Ovary (tissue), 9 donors: ENCODE data around the gene NRXN3. TPM values are rescaled to one million over a fixed set of nuclear protein-coding genes. Genes with fewer than 3 reads are reported as not detected.

Experiments
- DNase-seq, 5 donors: peaks; one replicate each; pipeline ENCODE4 v3.0.0-alpha.2; 2019 to 2020
- H3K27ac ChIP-seq, 2 donors: fragments of 200-600 bp; one replicate each; pipeline versions ENCODE4 v1.5.1 to v1.8.0; 2019 to 2022
- H3K27me3 ChIP-seq: fragments of 200-600 bp; one replicate; pipeline ENCODE4 v1.8.0; 2022
- H3K36me3 ChIP-seq: fragments of 200-600 bp; sonication (generic); one replicate; pipeline ENCODE4 v1.5.1; 2019
- H3K4me1 ChIP-seq: one replicate; pipeline ENCODE4 v1.8.1; 2013; ENCODE audit warnings: mild to moderate bottlenecking, moderate library complexity; ENCODE audit not compliant: insufficient read depth
- H3K4me3 ChIP-seq: fragments of 200-600 bp; sonication (generic); one replicate; pipeline ENCODE4 v1.5.1; 2017
- H3K9me3 ChIP-seq, 2 donors: fragments of 200-600 bp in 1 of 2; sonication (generic) in 1 of 2; one replicate each; pipeline versions ENCODE4 v1.5.1 to v1.8.1; 2013 to 2019; ENCODE audit warnings: mild to moderate bottlenecking in 1 of 2, moderate library complexity in 1 of 2
- CTCF ChIP-seq, 3 donors: fragments of 450-650 bp in 2 of 3; fragments of 200-600 bp in 1 of 3; IDR thresholded peaks; one replicate each; pipeline versions ENCODE4 v1.5.1 to v1.8.0; 2016 to 2022; ENCODE audit warnings: antibody characterized with exemption in 3 of 3, mild to moderate bottlenecking in 1 of 3
- EP300 ChIP-seq: sonication (generic); formaldehyde crosslinking; IDR thresholded peaks from one replicate; pipeline ENCODE4 v1.6.1; 2017; ENCODE audit warnings: antibody characterized with exemption
- POLR2A ChIP-seq: fragments of 450-650 bp; IDR thresholded peaks from one replicate; pipeline ENCODE4 v1.6.1; 2017; ENCODE audit warnings: antibody characterized with exemption, mild to moderate bottlenecking, moderate library complexity
- WGBS, 3 donors: extraction: QIAGEN DNeasy Blood & Tissue Kit in 1 of 3; methylation state at CpG; one replicate each; pipeline versions ENCODE4 v1.1.5 to v1.1.7; 2013 to 2017; 5-methylcytosine and 5-hydroxymethylcytosine counted together
- intact Hi-C, 4 donors: fragments of 100-400 bp; cut with DNase I; formaldehyde crosslinking; loops; one replicate each; pipeline versions ENCODE4 v1.11.0 to v1.15.1; 2022 to 2023
- polyA plus RNA-seq, 2 donors: library from polyadenylated mRNA; stranded (reverse); fragments of 200-250 nt in 1 of 2; fragments of 350-450 nt in 1 of 2; fragmentation: Illumina TruSeq in 1 of 2; extraction: RNeasy Lipid Tissue Mini Kit (QIAGEN cat#74804) in 1 of 2; gene quantifications; one replicate each; pipeline ENCODE4 v1.2.3, GENCODE V29; 2013 to 2014
- total RNA-seq, 7 donors: library from RNA; depleted of rRNA in 2 of 7; stranded (reverse); fragments of >200 nt in 2 of 7; fragmentation: NEBNext Ultra II Directional in 3 of 7; extraction: Animal tissue kit (Norgen Biotek cat#: 25700) in 3 of 7; gene quantifications; one replicate each; pipeline versions ENCODE4 v1.1.0 to v1.2.4, GENCODE V29; 2016 to 2023
- donor health status: DM: no; HTN: no; CAD: no; lungs with moderate emphysema.
- donor health status: DM: no; HTN: no; CAD: no.
- donor health status: Bipolar disorder and iron deficiency.
- donor health status: DM: yes; HTN: yes; CAD: no.
- donor health status: DM: no; HTN: no; CAD: no.
- donor health status: DM: yes; HTN: yes; CAD: no.

The NRXN3 gene
- total and polyA plus RNA-seq, 9 donors, result 0.28 to 6.2 (median 0.82) TPM

GRCh38 chr14:79436335-79436734 lies 1266.2 kb downstream of the NRXN3 start:
- H3K36me3 ChIP-seq, result no peaks in the 10 kb centered on the region
- H3K27ac ChIP-seq, result no peak overlapping the region
- intact Hi-C loops, result no loop called here
- no peak for DNase-seq
- H3K9me3 ChIP-seq, result no peaks in the 10 kb centered on the region
- WGBS, 3 donors, result 73 to 78% (median 77%) methylated on average over 1 of the region's 1 CpG
- no peaks in the 10 kb centered on the region for H3K27me3 ChIP-seq
- H3K4me3 ChIP-seq, result no peak overlapping the region
- TF ChIP-seq POLR2A, result no peak
- no peak for TF ChIP-seq EP300
- TF ChIP-seq CTCF (IDR thresholded peaks at IDR 0.05), result no peak
- no peaks in the 10 kb centered on the region for H3K4me1 ChIP-seq

GRCh38 chr14:79437951-79438350 lies 1267.8 kb downstream of the NRXN3 start:
- intact Hi-C loops, result no loop called here
- WGBS, 3 donors, result 26 to 53% (median 31%) methylated on average over 7 of the region's 7 CpGs
- Histone ChIP-seq H3K27me3 (no peaks in the 10 kb centered on the region), H3K36me3 (no peaks in the 10 kb centered on the region), H3K9me3 (no peaks in the 10 kb centered on the region), H3K27ac (no peak overlapping the region), H3K4me3 (no peak overlapping the region), H3K4me1 (no peaks in the 10 kb centered on the region)
- TF ChIP-seq POLR2A (no peak), EP300 (no peak), CTCF (IDR thresholded peaks at IDR 0.05) (no peak)
- DNase-seq, result no peak

GRCh38 chr14:79438696-79439342 lies 1268.6 kb downstream of the NRXN3 start:
- intact Hi-C loops, result no loop called here
- H3K27ac ChIP-seq, result no peak overlapping the region
- TF ChIP-seq EP300 (no peak), POLR2A (no peak), CTCF (IDR thresholded peaks at IDR 0.05) (no peak)
- no peak overlapping the region for H3K4me3 ChIP-seq
- no peaks in the 10 kb centered on the region for H3K4me1 ChIP-seq
- H3K36me3 ChIP-seq, result no peaks in the 10 kb centered on the region
- no peaks in the 10 kb centered on the region for H3K27me3 ChIP-seq
- H3K9me3 ChIP-seq, result no peaks in the 10 kb centered on the region
- WGBS, 3 donors, result 80 to 91% (median 88%) methylated on average over 3 of the region's 3 CpGs
- no peak for DNase-seq

- no peak for DNase-seq
- Histone ChIP-seq H3K4me1 (no peaks in the 10 kb centered on the region), H3K36me3 (no peaks in the 10 kb centered on the region), H3K9me3 (no peaks in the 10 kb centered on the region), H3K4me3 (no peak overlapping the region), H3K27me3 (no peaks in the 10 kb centered on the region), H3K27ac (no peak overlapping the region)
- 15 to 31% (median 20%) methylated on average over 5 of the region's 5 CpGs for WGBS, 3 donors
- intact Hi-C loops, result no loop called here
- TF ChIP-seq CTCF (IDR thresholded peaks at IDR 0.05) (no peak), EP300 (no peak), POLR2A (no peak)
Measured at GRCh38 chr14:79442786-79443185, 1272.6 kb downstream of the NRXN3 start.
